Measurements from ENCODE around the gene EPO. TPM values are rescaled to one million over a fixed set of nuclear protein-coding genes. Genes with fewer than 3 reads are reported as not detected.
"Not testable (repeated sequence)": the region's sequence is repeated elsewhere in the genome, so short reads cannot be mapped to it uniquely, and the experiment has no call there.

The EPO gene
- total RNA-seq, 1 donor from 2014 or later, result 0.22 TPM

- H3K27ac Mint-ChIP-seq, result no peak overlapping the region
- H3K4me1 Mint-ChIP-seq (ENCODE audit: unreplicated experiment), result no peaks in the 10 kb centered on the region
- peaks cover 14% of the 10 kb centered on the region for H3K9me3 Mint-ChIP-seq
- no peaks in the 10 kb centered on the region for H3K36me3 Mint-ChIP-seq
- peak overlapping the region; percentile 70 for H3K4me3 Mint-ChIP-seq
- H3K27me3 Mint-ChIP-seq, result peaks cover 73% of the 10 kb centered on the region
- DNase-seq (ENCODE audit: extremely low spot score, unreplicated experiment), result no peak
- TF ChIP-seq CTCF (conservative IDR thresholded peaks at IDR 0.05), result no peak
These were observed 567 bp upstream of the EPO start for GRCh38 chr7:100719523-100720278.

- Mint-ChIP-seq H3K36me3 (no peaks in the 10 kb centered on the region), H3K4me1 (ENCODE audit: unreplicated experiment) (peaks cover 4% of the 10 kb centered on the region), H3K9me3 (peaks cover 14% of the 10 kb centered on the region), H3K4me3 (peak overlapping the region; percentile 44), H3K27me3 (peaks cover 77% of the 10 kb centered on the region), H3K27ac (no peak overlapping the region)
- no peak for DNase-seq (ENCODE audit: extremely low spot score, unreplicated experiment)
- TF ChIP-seq CTCF (conservative IDR thresholded peaks at IDR 0.05), result no peak
These were observed 620 bp downstream of the EPO start for GRCh38 chr7:100720671-100721504.

GRCh38 chr7:100721505-100721812 lies 1.2 kb downstream of the EPO start:
- Mint-ChIP-seq H3K4me1 (ENCODE audit: unreplicated experiment) (peaks cover 4% of the 10 kb centered on the region), H3K9me3 (peaks cover 14% of the 10 kb centered on the region), H3K27me3 (peaks cover 77% of the 10 kb centered on the region), H3K4me3 (peak overlapping the region; percentile 44), H3K36me3 (no peaks in the 10 kb centered on the region), H3K27ac (no peak overlapping the region)
- TF ChIP-seq CTCF (conservative IDR thresholded peaks at IDR 0.05), result no peak
- no peak for DNase-seq (ENCODE audit: extremely low spot score, unreplicated experiment)

- Mint-ChIP-seq H3K9me3 (peaks cover 14% of the 10 kb centered on the region), H3K27ac (no peak overlapping the region), H3K4me1 (ENCODE audit: unreplicated experiment) (peaks cover 4% of the 10 kb centered on the region), H3K36me3 (no peaks in the 10 kb centered on the region), H3K27me3 (peaks cover 80% of the 10 kb centered on the region), H3K4me3 (no peak overlapping the region)
- DNase-seq (ENCODE audit: extremely low spot score, unreplicated experiment), result no peak
- no peak for TF ChIP-seq CTCF (conservative IDR thresholded peaks at IDR 0.05)
These were observed 2.4 kb downstream of the EPO start for GRCh38 chr7:100722480-100723212.

- H3K4me1 Mint-ChIP-seq (ENCODE audit: unreplicated experiment), result peaks cover 4% of the 10 kb centered on the region
- H3K36me3 Mint-ChIP-seq, result no peaks in the 10 kb centered on the region
- no peak overlapping the region for H3K4me3 Mint-ChIP-seq
- no peak overlapping the region for H3K27ac Mint-ChIP-seq
- DNase-seq (ENCODE audit: extremely low spot score, unreplicated experiment), result no peak
- H3K27me3 Mint-ChIP-seq, result peaks cover 70% of the 10 kb centered on the region
- peaks cover 2% of the 10 kb centered on the region for H3K9me3 Mint-ChIP-seq
- TF ChIP-seq CTCF (conservative IDR thresholded peaks at IDR 0.05), result no peak
These were observed 3.5 kb downstream of the EPO start for GRCh38 chr7:100723732-100724275.

GRCh38 chr7:100724364-100724763 lies 4.1 kb downstream of the EPO start:
- not testable (repeated sequence) for DNase-seq (ENCODE audit: extremely low spot score, unreplicated experiment); H3K9me3 Mint-ChIP-seq; H3K4me3 Mint-ChIP-seq; H3K27ac Mint-ChIP-seq; H3K4me1 Mint-ChIP-seq (ENCODE audit: unreplicated experiment); H3K36me3 Mint-ChIP-seq
- peaks cover 65% of the 10 kb centered on the region for H3K27me3 Mint-ChIP-seq
